ENCODE data around the gene SIAH2. TPM values are rescaled to one million over a fixed set of nuclear protein-coding genes. Genes with fewer than 3 reads are reported as not detected.

The SIAH2 gene
- total RNA-seq, 1 donor from 2014 or later: 27.6 TPM

DNA sequence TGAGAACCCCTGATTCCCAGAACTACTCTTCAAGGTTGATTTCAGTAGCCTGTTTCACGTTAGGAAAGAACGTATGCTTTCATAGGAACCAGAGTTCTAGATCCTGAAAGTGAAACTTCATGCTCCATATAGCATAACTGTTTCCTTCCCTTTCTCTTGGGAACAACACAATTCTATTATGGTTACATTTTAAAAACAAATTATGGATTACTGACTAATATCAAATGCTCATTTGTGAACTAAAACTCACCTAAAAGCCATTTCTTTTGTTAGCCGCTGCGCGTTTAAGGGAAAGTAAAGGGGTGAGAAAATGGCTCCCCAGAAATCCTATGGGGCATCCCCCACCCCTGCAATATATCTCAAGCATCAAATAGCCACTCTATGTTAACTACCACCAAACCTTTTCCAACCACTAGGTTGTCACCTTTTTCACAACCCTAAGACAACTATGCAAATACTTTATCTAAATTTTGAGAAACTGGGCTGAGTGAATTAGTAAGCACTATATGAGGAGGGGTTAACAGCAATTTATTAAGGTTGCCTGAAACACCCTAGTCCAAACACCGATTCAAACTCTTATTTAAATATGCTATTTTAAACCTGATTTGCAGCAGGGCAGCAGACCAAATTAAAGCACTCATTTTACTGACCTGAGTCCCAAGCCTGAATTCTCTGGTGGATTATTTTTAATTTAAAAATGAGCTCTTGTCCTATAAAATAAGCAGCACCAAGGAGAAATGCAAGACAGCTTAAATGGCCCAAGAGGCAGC is 2.4 kb downstream of the SIAH2 start:
- DNase-seq (ENCODE audit: extremely low spot score, unreplicated experiment): no peak
- H3K4me3 Mint-ChIP-seq (ENCODE audit: unreplicated experiment): peak overlapping the region; percentile 89

DNA sequence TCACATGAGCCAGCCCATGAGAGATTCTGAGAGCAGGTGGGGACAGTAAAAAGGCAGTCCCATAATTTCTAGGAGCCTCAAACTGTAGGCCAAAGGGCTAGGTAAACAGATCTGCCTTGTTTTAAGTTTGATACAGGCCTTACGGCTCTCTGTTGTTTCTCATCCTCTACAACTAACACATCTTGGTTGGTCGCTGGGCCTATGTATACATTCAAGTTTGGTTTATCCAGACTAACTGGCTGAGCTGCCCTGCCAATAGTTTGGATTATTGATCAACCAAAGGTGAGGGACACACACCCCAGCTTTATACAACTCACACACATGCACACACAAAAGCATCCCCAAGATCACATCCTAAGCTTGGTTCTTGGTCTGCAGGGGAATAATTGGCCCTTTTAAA is 3.0 kb downstream of the SIAH2 start:
- TF ChIP-seq, protein P1, sequence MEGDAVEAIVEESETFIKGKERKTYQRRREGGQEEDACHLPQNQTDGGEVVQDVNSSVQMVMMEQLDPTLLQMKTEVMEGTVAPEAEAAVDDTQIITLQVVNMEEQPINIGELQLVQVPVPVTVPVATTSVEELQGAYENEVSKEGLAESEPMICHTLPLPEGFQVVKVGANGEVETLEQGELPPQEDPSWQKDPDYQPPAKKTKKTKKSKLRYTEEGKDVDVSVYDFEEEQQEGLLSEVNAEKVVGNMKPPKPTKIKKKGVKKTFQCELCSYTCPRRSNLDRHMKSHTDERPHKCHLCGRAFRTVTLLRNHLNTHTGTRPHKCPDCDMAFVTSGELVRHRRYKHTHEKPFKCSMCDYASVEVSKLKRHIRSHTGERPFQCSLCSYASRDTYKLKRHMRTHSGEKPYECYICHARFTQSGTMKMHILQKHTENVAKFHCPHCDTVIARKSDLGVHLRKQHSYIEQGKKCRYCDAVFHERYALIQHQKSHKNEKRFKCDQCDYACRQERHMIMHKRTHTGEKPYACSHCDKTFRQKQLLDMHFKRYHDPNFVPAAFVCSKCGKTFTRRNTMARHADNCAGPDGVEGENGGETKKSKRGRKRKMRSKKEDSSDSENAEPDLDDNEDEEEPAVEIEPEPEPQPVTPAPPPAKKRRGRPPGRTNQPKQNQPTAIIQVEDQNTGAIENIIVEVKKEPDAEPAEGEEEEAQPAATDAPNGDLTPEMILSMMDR (IDR thresholded peaks at IDR 0.05): no peak
- no peak for DNase-seq (ENCODE audit: extremely low spot score, unreplicated experiment)
- Mint-ChIP-seq H3K9me3 (ENCODE audit: unreplicated experiment) (no peaks in the 10 kb centered on the region), H3K4me1 (ENCODE audit: unreplicated experiment) (peaks cover 58% of the 10 kb centered on the region), H3K4me3 (ENCODE audit: unreplicated experiment) (peak overlapping the region; percentile 89), H3K27ac (ENCODE audit: unreplicated experiment) (peak overlapping the region; percentile 61), H3K27me3 (ENCODE audit: unreplicated experiment) (no peaks in the 10 kb centered on the region), H3K36me3 (ENCODE audit: unreplicated experiment) (peaks cover 7% of the 10 kb centered on the region)

More for the DNA sequence above, 2.4 kb downstream of the SIAH2 start:
- Mint-ChIP-seq H3K27me3 (ENCODE audit: unreplicated experiment) (no peaks in the 10 kb centered on the region), H3K36me3 (ENCODE audit: unreplicated experiment) (peaks cover 7% of the 10 kb centered on the region), H3K27ac (ENCODE audit: unreplicated experiment) (peak overlapping the region; percentile 91), H3K4me1 (ENCODE audit: unreplicated experiment) (peaks cover 58% of the 10 kb centered on the region), H3K9me3 (ENCODE audit: unreplicated experiment) (no peaks in the 10 kb centered on the region)
- TF ChIP-seq, protein P1 (IDR thresholded peaks at IDR 0.05): no peak

DNA sequence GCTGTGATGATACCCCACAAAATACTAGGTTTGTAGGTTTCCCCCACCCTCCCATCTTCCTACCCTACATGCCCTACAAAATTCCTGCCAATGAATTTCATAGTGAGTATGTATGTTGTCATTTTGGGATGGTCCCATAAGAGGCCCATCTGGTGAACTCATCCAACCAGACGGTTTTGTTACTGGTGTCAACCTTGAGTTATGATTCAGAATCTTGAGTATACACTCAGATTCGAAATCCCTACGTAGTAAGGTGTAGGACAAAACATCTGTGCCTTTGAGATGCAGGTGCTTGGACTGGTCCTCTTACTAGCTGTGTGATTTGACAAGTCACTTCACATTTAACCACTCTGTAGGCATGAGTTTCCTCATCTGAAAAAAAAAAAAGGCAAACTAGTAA is 3.6 kb downstream of the SIAH2 start:
- no peak for DNase-seq (ENCODE audit: extremely low spot score, unreplicated experiment)
- Mint-ChIP-seq H3K4me3 (ENCODE audit: unreplicated experiment) (no peak overlapping the region), H3K27ac (ENCODE audit: unreplicated experiment) (no peak overlapping the region), H3K9me3 (ENCODE audit: unreplicated experiment) (no peaks in the 10 kb centered on the region), H3K27me3 (ENCODE audit: unreplicated experiment) (no peaks in the 10 kb centered on the region), H3K36me3 (ENCODE audit: unreplicated experiment) (peaks cover 7% of the 10 kb centered on the region), H3K4me1 (ENCODE audit: unreplicated experiment) (peaks cover 54% of the 10 kb centered on the region)
- TF ChIP-seq, protein P1 (IDR thresholded peaks at IDR 0.05): no peak

DNA sequence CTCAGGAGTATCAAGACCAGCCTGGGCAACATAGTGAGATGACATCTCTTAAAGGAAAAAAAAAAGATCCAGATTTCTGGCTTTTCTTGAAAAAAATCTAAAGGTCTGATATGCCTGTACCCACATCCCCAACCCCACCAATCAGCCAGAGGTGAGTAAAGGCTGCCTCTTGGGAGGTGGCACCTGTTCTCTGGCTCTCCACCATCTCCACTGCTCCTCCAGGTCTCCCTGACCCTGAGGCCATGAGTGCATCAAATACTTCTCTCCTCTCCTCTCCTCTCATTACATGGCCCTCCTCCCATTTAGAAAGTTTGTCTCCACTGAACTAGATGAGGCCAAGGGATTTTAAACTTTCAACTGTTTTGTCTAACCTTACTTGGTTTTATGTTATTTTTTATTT is 5.2 kb downstream of the SIAH2 start:
- peak overlapping the region; percentile 44 for H3K27ac Mint-ChIP-seq (ENCODE audit: unreplicated experiment)
- H3K27me3 Mint-ChIP-seq (ENCODE audit: unreplicated experiment): no peaks in the 10 kb centered on the region
- TF ChIP-seq, protein P1 (IDR thresholded peaks at IDR 0.05): no peak
- no peak overlapping the region for H3K4me3 Mint-ChIP-seq (ENCODE audit: unreplicated experiment)
- H3K36me3 Mint-ChIP-seq (ENCODE audit: unreplicated experiment): peaks cover 17% of the 10 kb centered on the region
- no peaks in the 10 kb centered on the region for H3K9me3 Mint-ChIP-seq (ENCODE audit: unreplicated experiment)
- no peak for DNase-seq (ENCODE audit: extremely low spot score, unreplicated experiment)
- peaks cover 52% of the 10 kb centered on the region for H3K4me1 Mint-ChIP-seq (ENCODE audit: unreplicated experiment)

DNA sequence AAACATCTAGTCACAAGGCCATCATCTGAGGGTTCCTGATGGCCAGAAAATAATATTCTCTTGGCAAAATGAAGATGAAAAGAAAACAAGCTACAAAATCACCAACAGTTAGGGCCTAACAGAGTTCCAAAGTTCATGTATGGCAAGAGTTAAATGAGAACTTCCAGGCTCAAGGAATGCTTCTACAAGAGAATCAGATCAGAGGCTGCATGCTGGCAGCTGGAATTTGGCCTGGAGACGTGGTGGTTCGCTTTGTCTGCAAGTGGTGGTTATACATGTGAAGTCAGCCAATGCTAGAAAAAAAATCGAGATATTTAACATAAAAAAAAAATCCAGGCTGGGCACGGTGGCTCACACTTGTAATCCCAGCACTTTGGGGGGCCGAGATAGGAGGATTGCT is 5.6 kb downstream of the SIAH2 start:
- Mint-ChIP-seq H3K9me3 (ENCODE audit: unreplicated experiment) (no peaks in the 10 kb centered on the region), H3K4me1 (ENCODE audit: unreplicated experiment) (peaks cover 54% of the 10 kb centered on the region), H3K27ac (ENCODE audit: unreplicated experiment) (peak overlapping the region; percentile 34), H3K27me3 (ENCODE audit: unreplicated experiment) (no peaks in the 10 kb centered on the region), H3K4me3 (ENCODE audit: unreplicated experiment) (no peak overlapping the region), H3K36me3 (ENCODE audit: unreplicated experiment) (peaks cover 20% of the 10 kb centered on the region)
- no peak for DNase-seq (ENCODE audit: extremely low spot score, unreplicated experiment)
- TF ChIP-seq, protein P1 (IDR thresholded peaks at IDR 0.05): no peak

Data from osteocyte (in vitro differentiated cells).